ENCODE data around the gene NRXN3. TPM values are rescaled to one million over a fixed set of nuclear protein-coding genes. Genes with fewer than 3 reads are reported as not detected.

The NRXN3 gene
- total RNA-seq, 2 donors from 2014 or later, result 1.3 to 2.3 TPM

- Histone ChIP-seq H3K36me3 (replicated peaks in 1 of 2; ENCODE audit: insufficient read depth in 1 of 2, low read depth in 2 of 2) (no peaks in the 10 kb centered on the region), H3K27me3 (no peaks in the 10 kb centered on the region), H3K27ac (no peak overlapping the region), H3K4me3 (no peak overlapping the region), H3K4me1 (peaks cover 12% of the 10 kb centered on the region), H3K9me3 (no peaks in the 10 kb centered on the region)
- ATAC-seq (no peak), DNase-seq (no peak)
- intact Hi-C loops (cut with DNase I), result no loop called here
- TF ChIP-seq POLR2A (IDR thresholded peaks at IDR 0.05) (no peak), CTCF (IDR thresholded peaks at IDR 0.05) (no peak)
- WGBS, 2 donors, result 70 to 72% methylated on average over 5 of the region's 5 CpGs
These were observed 1272.6 kb downstream of the NRXN3 start for GRCh38 chr14:79442786-79443185.

DNA sequence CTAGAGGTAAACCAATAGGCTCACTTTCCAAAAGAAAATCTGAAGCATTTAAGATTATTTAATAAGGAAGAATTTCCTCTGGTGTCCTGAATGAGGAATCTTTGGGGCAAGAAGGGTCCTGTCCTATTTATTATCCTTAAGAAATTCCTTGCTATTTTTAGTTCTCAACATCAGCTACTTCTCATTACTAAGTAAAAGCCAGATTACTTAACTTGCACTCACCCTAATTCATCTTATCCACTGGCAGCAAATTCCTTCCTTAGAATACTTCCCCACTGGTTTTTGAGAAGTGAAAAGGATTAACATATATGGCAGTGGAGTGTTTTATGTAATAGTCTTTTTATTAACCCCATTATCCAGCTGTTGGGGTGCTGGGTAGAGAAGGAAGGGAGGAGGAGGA, 1273.4 kb downstream of the NRXN3 start:
- intact Hi-C loops (cut with DNase I), result no loop called here
- Histone ChIP-seq H3K9me3 (no peaks in the 10 kb centered on the region), H3K27ac (no peak overlapping the region), H3K36me3 (replicated peaks in 1 of 2; ENCODE audit: insufficient read depth in 1 of 2, low read depth in 2 of 2) (no peaks in the 10 kb centered on the region), H3K4me3 (no peak overlapping the region), H3K4me1 (peaks cover 4% of the 10 kb centered on the region), H3K27me3 (no peaks in the 10 kb centered on the region)
- DNase-seq (no peak), ATAC-seq (no peak)
- TF ChIP-seq CTCF (IDR thresholded peaks at IDR 0.05) (no peak), POLR2A (IDR thresholded peaks at IDR 0.05) (no peak)

- no peak overlapping the region for H3K27ac ChIP-seq
- H3K27me3 ChIP-seq, result no peaks in the 10 kb centered on the region
- intact Hi-C loops (cut with DNase I), result no loop called here
- ATAC-seq, result no peak
- H3K9me3 ChIP-seq, result no peaks in the 10 kb centered on the region
- TF ChIP-seq POLR2A (IDR thresholded peaks at IDR 0.05) (no peak), CTCF (IDR thresholded peaks at IDR 0.05) (no peak)
- 91 to 96% methylated on average over 6 of the region's 6 CpGs for WGBS, 2 donors
- H3K4me1 ChIP-seq, result no peaks in the 10 kb centered on the region
- DNase-seq, result no peak
- H3K4me3 ChIP-seq, result no peak overlapping the region
- H3K36me3 ChIP-seq (replicated peaks in 1 of 2; ENCODE audit: insufficient read depth in 1 of 2, low read depth in 2 of 2), result no peaks in the 10 kb centered on the region
These were observed 1278.8 kb downstream of the NRXN3 start for GRCh38 chr14:79448960-79449359.

- TF ChIP-seq POLR2A (IDR thresholded peaks at IDR 0.05), result no peak
- no peak for TF ChIP-seq CTCF (IDR thresholded peaks at IDR 0.05)
- intact Hi-C loops (cut with DNase I), result no loop called here
These were observed 1281.4 kb downstream of the NRXN3 start for GRCh38 chr14:79451601-79452000.

GRCh38 chr14:79453276-79453675, 1283.1 kb downstream of the NRXN3 start:
- 81 to 90% methylated on average over 4 of the region's 4 CpGs for WGBS, 2 donors

More at GRCh38 chr14:79451601-79452000, 1281.4 kb downstream of the NRXN3 start:
- 82 to 85% methylated on average over 3 of the region's 3 CpGs for WGBS, 2 donors
- Histone ChIP-seq H3K27me3 (no peaks in the 10 kb centered on the region), H3K4me1 (no peaks in the 10 kb centered on the region), H3K9me3 (no peaks in the 10 kb centered on the region), H3K36me3 (replicated peaks in 1 of 2; ENCODE audit: insufficient read depth in 1 of 2, low read depth in 2 of 2) (no peaks in the 10 kb centered on the region), H3K4me3 (no peak overlapping the region), H3K27ac (no peak overlapping the region)
- DNase-seq, result no peak
- ATAC-seq, result no peak

More at GRCh38 chr14:79453276-79453675, 1283.1 kb downstream of the NRXN3 start:
- H3K4me3 ChIP-seq, result no peak overlapping the region
- intact Hi-C loops (cut with DNase I), result no loop called here
- H3K36me3 ChIP-seq (replicated peaks in 1 of 2; ENCODE audit: insufficient read depth in 1 of 2, low read depth in 2 of 2), result no peaks in the 10 kb centered on the region
- DNase-seq (no peak), ATAC-seq (no peak)
- H3K27me3 ChIP-seq, result no peaks in the 10 kb centered on the region
- H3K27ac ChIP-seq, result no peak overlapping the region
- TF ChIP-seq CTCF (IDR thresholded peaks at IDR 0.05) (no peak), POLR2A (IDR thresholded peaks at IDR 0.05) (no peak)
- no peaks in the 10 kb centered on the region for H3K9me3 ChIP-seq
- no peaks in the 10 kb centered on the region for H3K4me1 ChIP-seq

Data from body of pancreas (tissue), 4 donors.